H9 (cell line): ENCODE data around the gene HOXC10. TPM values are rescaled to one million over a fixed set of nuclear protein-coding genes. Genes with fewer than 3 reads are reported as not detected.

Source experiments
- DNase-seq: peaks from one replicate; pipeline ENCODE4 v3.0.0-alpha.2; 2017
- H2AFZ ChIP-seq: one replicate; pipeline ENCODE4 v1.6.1; 2013; ENCODE audit warnings: mild to moderate bottlenecking, low read length, control low read depth, moderate library complexity
- H2AK5ac ChIP-seq: 2 replicates; pipeline ENCODE4 v1.6.1; 2013; ENCODE audit warnings: low read length, control low read depth, mixed read lengths; ENCODE audit not compliant: insufficient read length
- H2BK120ac ChIP-seq: one replicate; pipeline ENCODE4 v1.6.1; 2013; ENCODE audit warnings: low read depth, mild to moderate bottlenecking, low read length, control low read depth, inconsistent platforms; ENCODE audit not compliant: poor library complexity, severe bottlenecking
- H2BK12ac ChIP-seq: 2 replicates; pipeline ENCODE4 v1.6.1; 2013; ENCODE audit warnings: low read length, control low read depth, mixed read lengths, low read depth; ENCODE audit not compliant: insufficient read length
- H2BK15ac ChIP-seq: 2 replicates; pipeline ENCODE4 v1.6.1; 2013; ENCODE audit warnings: low read depth, low read length, control low read depth
- H2BK20ac ChIP-seq: one replicate; pipeline ENCODE4 v1.6.1; 2013; ENCODE audit warnings: low read depth, mild to moderate bottlenecking, low read length, control low read depth, inconsistent platforms; ENCODE audit not compliant: poor library complexity, severe bottlenecking
- H2BK5ac ChIP-seq: 2 replicates; pipeline ENCODE4 v1.6.1; 2013; ENCODE audit warnings: low read length, control low read depth, mixed read lengths; ENCODE audit not compliant: insufficient read length
- H3K14ac ChIP-seq: 2 replicates; pipeline ENCODE4 v1.6.1; 2013; ENCODE audit warnings: low read length, control low read depth; ENCODE audit not compliant: insufficient read depth
- H3K18ac ChIP-seq: 2 replicates; pipeline ENCODE4 v1.6.1; 2013; ENCODE audit warnings: low read depth, mild to moderate bottlenecking, mixed read lengths, low read length, control low read depth; ENCODE audit not compliant: insufficient read length
- H3K23ac ChIP-seq: 2 replicates; pipeline ENCODE4 v1.6.1; 2013; ENCODE audit warnings: low read length, control low read depth, mixed read lengths, low read depth; ENCODE audit not compliant: insufficient read length
- H3K23me2 ChIP-seq: 2 replicates; pipeline ENCODE4 v1.6.1; 2013; ENCODE audit warnings: low read depth, mild to moderate bottlenecking, mixed read lengths, low read length, control low read depth; ENCODE audit not compliant: insufficient read length, poor library complexity, severe bottlenecking
- H3K27ac ChIP-seq: 2 replicates; pipeline ENCODE4 v1.5.1; 2013; ENCODE audit warnings: low read length, control low read depth, mixed read lengths, low read depth; ENCODE audit not compliant: insufficient read length
- H3K27me3 ChIP-seq: 2 replicates; pipeline ENCODE4 v1.6.1; 2013; ENCODE audit warnings: low read length, control low read depth, inconsistent platforms; ENCODE audit not compliant: insufficient read depth
- H3K4ac ChIP-seq: 2 replicates; pipeline ENCODE4 v1.6.1; 2013; ENCODE audit warnings: low read depth, mild to moderate bottlenecking, control low read depth, inconsistent platforms, low read length, moderate library complexity
- H3K4me1 ChIP-seq: 2 replicates; pipeline ENCODE4 v1.6.1; 2013; ENCODE audit warnings: low read length, control low read depth, inconsistent platforms; ENCODE audit not compliant: insufficient read depth
- H3K4me2 ChIP-seq: 2 replicates; pipeline ENCODE4 v1.6.1; 2013; ENCODE audit warnings: low read length, control low read depth, mixed read lengths; ENCODE audit not compliant: insufficient read length, insufficient read depth
- H3K56ac ChIP-seq: 2 replicates; pipeline ENCODE4 v1.6.1; 2013; ENCODE audit warnings: low read depth, mild to moderate bottlenecking, mixed read lengths, low read length, control low read depth; ENCODE audit not compliant: insufficient read length
- H3K79me1 ChIP-seq: 2 replicates; pipeline ENCODE4 v1.6.1; 2013; ENCODE audit warnings: low read depth, mild to moderate bottlenecking, moderate library complexity, low read length, control low read depth, inconsistent platforms; ENCODE audit not compliant: insufficient read depth, poor library complexity, severe bottlenecking
- H3K79me2 ChIP-seq: 2 replicates; pipeline ENCODE4 v1.6.1; 2013; ENCODE audit warnings: low read length, control low read depth, inconsistent platforms; ENCODE audit not compliant: insufficient read depth
- H3K9ac ChIP-seq: 2 replicates; pipeline ENCODE4 v1.6.1; 2013; ENCODE audit warnings: low read length, control low read depth, mixed read lengths; ENCODE audit not compliant: insufficient read length; ENCODE audit errors: extremely low read depth
- H3K9me3 ChIP-seq: one replicate; pipeline ENCODE4 v1.6.1; 2013; ENCODE audit warnings: low read depth, low read length, inconsistent platforms; ENCODE audit not compliant: control insufficient read depth
- H3T11ph ChIP-seq: one replicate; pipeline ENCODE4 v1.6.1; 2013; ENCODE audit warnings: mild to moderate bottlenecking, low read length, control low read depth, inconsistent platforms
- H4K20me1 ChIP-seq: one replicate; pipeline ENCODE4 v1.6.1; 2013; ENCODE audit not compliant: control insufficient read depth, insufficient read length, insufficient read depth
- H4K5ac ChIP-seq: 2 replicates; pipeline ENCODE4 v1.6.1; 2013; ENCODE audit warnings: low read depth, mild to moderate bottlenecking, mixed read lengths, low read length, control low read depth; ENCODE audit not compliant: insufficient read length
- H4K8ac ChIP-seq: replicated peaks from 2 replicates; pipeline ENCODE4 v1.6.1; 2013; ENCODE audit warnings: low read length, control low read depth, mixed read lengths, low read depth; ENCODE audit not compliant: insufficient read length
- H4K91ac ChIP-seq: 2 replicates; pipeline ENCODE4 v1.6.1; 2013; ENCODE audit warnings: low read depth, mild to moderate bottlenecking, moderate library complexity, mixed read lengths, low read length, control low read depth; ENCODE audit not compliant: insufficient read length
- H3K27ac Mint-ChIP-seq, 3 experiments: 2 replicates in 2 of 3; 3 replicates in 1 of 3; pipeline ENCODE4 v1.8.0; 2020 to 2021; ENCODE audit warnings: mixed read lengths in 3 of 3, mild to moderate bottlenecking in 1 of 3, moderate library complexity in 1 of 3
- H3K27me3 Mint-ChIP-seq: 2 replicates; pipeline ENCODE4 v1.8.0; 2021; ENCODE audit warnings: low read depth, mild to moderate bottlenecking, moderate library complexity, mixed read lengths
- H3K36me3 Mint-ChIP-seq, 3 experiments: 2 replicates in 2 of 3; 3 replicates in 1 of 3; pipeline ENCODE4 v1.8.0; 2020 to 2021; ENCODE audit warnings: low read depth in 3 of 3, mixed read lengths in 3 of 3; ENCODE audit not compliant: insufficient read depth in 1 of 3
- H3K4me1 Mint-ChIP-seq, 2 experiments: 2 replicates each; pipeline ENCODE4 v1.8.0; 2020; ENCODE audit warnings: mixed read lengths in 2 of 2
- H3K4me3 Mint-ChIP-seq, 2 experiments: 2 replicates in 1 of 2; 3 replicates in 1 of 2; pipeline ENCODE4 v1.8.0; 2020 to 2021; ENCODE audit warnings: mild to moderate bottlenecking in 2 of 2, mixed read lengths in 2 of 2, moderate library complexity in 1 of 2
- H3K9me3 Mint-ChIP-seq, 2 experiments: 2 replicates in 1 of 2; 3 replicates in 1 of 2; pipeline ENCODE4 v1.8.0; 2020; ENCODE audit warnings: mild to moderate bottlenecking in 2 of 2, mixed read lengths in 2 of 2, moderate library complexity in 1 of 2
- WGBS: extraction: QIAGEN DNeasy Blood & Tissue Kit; methylation state at CpG from one replicate; pipeline ENCODE4 v1.1.7; 2013; ENCODE audit warnings: missing lambda C conversion rate, low lambda C conversion rate, mixed read lengths; ENCODE audit not compliant: insufficient read length; ENCODE audit errors: extremely low coverage; 5-methylcytosine and 5-hydroxymethylcytosine counted together
- total RNA-seq: library from RNA; stranded (reverse); gene quantifications from 2 replicates; pipeline ENCODE4 v1.2.1, GENCODE V29; 2021
- TF ChIP-seq, protein P1 (sequence below): fragments of 200-600 bp; sonication (generic); conservative IDR thresholded peaks from 3 replicates; pipeline ENCODE4 v1.8.0; 2021; ENCODE audit warnings: antibody characterized with exemption, mild to moderate bottlenecking

Gene HOXC10
- total RNA-seq, 1 experiment from 2014 or later: not detected

GRCh38 chr12:54030442-54030801 is 45.5 kb downstream of the HOXC10 start:
- no peaks in the 10 kb centered on the region for H3K79me2 ChIP-seq
- Mint-ChIP-seq H3K36me3 (peaks cover 0 to 6% (median 0%) of the 10 kb centered on the region in 3 experiments; a peak in 2 of 7 replicates), H3K9me3 (peaks cover 3 to 13% of the 10 kb centered on the region in 2 experiments; a peak in 3 of 5 replicates), H3K4me3 (0 out of 5 replicates have a peak overlapping the region, but pooled peaks of 1 of the 2 experiments have one; percentile 31), H3K4me1 (peaks cover 17 to 25% of the 10 kb centered on the region in 2 experiments), H3K27me3 (peaks cover 99% of the 10 kb centered on the region), H3K27ac (no peak overlapping the region)
- H4K91ac ChIP-seq: no peak overlapping the region
- H3K14ac ChIP-seq: no peak overlapping the region
- H3K23ac ChIP-seq: no peak overlapping the region
- H3K23me2 ChIP-seq: no peaks in the 10 kb centered on the region
- no peak overlapping the region for H2BK20ac ChIP-seq
- H3K9me3 ChIP-seq: no peaks in the 10 kb centered on the region
- H3K27me3 ChIP-seq: peaks cover 97% of the 10 kb centered on the region
- no peak overlapping the region for H2BK5ac ChIP-seq
- H3K27ac ChIP-seq: no peak overlapping the region
- H2BK12ac ChIP-seq: no peak overlapping the region
- no peak overlapping the region for H3K18ac ChIP-seq
- no peak overlapping the region for H3K56ac ChIP-seq
- H2AK5ac ChIP-seq: no peak overlapping the region
- no peaks in the 10 kb centered on the region for H3K4me1 ChIP-seq
- no peak overlapping the region for H4K8ac ChIP-seq
- H4K20me1 ChIP-seq: no peaks in the 10 kb centered on the region
- no CpG with 5 or more reads among the region's 7 CpGs for WGBS
- TF ChIP-seq, protein P1, sequence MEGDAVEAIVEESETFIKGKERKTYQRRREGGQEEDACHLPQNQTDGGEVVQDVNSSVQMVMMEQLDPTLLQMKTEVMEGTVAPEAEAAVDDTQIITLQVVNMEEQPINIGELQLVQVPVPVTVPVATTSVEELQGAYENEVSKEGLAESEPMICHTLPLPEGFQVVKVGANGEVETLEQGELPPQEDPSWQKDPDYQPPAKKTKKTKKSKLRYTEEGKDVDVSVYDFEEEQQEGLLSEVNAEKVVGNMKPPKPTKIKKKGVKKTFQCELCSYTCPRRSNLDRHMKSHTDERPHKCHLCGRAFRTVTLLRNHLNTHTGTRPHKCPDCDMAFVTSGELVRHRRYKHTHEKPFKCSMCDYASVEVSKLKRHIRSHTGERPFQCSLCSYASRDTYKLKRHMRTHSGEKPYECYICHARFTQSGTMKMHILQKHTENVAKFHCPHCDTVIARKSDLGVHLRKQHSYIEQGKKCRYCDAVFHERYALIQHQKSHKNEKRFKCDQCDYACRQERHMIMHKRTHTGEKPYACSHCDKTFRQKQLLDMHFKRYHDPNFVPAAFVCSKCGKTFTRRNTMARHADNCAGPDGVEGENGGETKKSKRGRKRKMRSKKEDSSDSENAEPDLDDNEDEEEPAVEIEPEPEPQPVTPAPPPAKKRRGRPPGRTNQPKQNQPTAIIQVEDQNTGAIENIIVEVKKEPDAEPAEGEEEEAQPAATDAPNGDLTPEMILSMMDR: no peak
- no peak overlapping the region for H3T11ph ChIP-seq
- H2BK15ac ChIP-seq: no peak overlapping the region
- H4K5ac ChIP-seq: no peak overlapping the region
- H3K4ac ChIP-seq: no peak overlapping the region
- DNase-seq: no peak
- no peak overlapping the region for H3K4me2 ChIP-seq
- H2BK120ac ChIP-seq: no peak overlapping the region
- H3K9ac ChIP-seq: no peak overlapping the region
- no peaks in the 10 kb centered on the region for H3K79me1 ChIP-seq
- H2AFZ ChIP-seq: no peak overlapping the region
